ENCODE measurements around the gene KMT5B. TPM values are rescaled to one million over a fixed set of nuclear protein-coding genes. Genes with fewer than 3 reads are reported as not detected.

The KMT5B gene
- total and polyA plus RNA-seq, 10 of the 15 experiments (the other 5 are each of a cell fraction or from before 2014, with no cell fraction given) = 4.7 to 21.8 (median 18.0) TPM

- ChIA-PET CTCF (interaction anchor here (14.0 kb wide), 1 partner anchor 35 kb away, joined by 365 read pairs; no protein-coding TSS in a partner anchor), SMC1A (ENCODE audit: uncharacterized antibody, unreplicated experiment) (no interaction called here), POLR2A (no interaction called here), RAD21 (ENCODE audit: unreplicated experiment) (interaction anchor here (1.3 kb wide), 1 partner anchor 37 kb away, joined by 9 read pairs; no protein-coding TSS in a partner anchor)
- in situ Hi-C loops (cut with MboI) (no loop called here), intact Hi-C loops (cut with micrococcal nuclease; ENCODE audit: unreplicated experiment) (no loop called here)
- no peak overlapping the region for H3K9ac ChIP-seq (ENCODE audit: control insufficient read depth, insufficient read depth, low read length)
- H3K4me1 ChIP-seq (ENCODE audit: control insufficient read depth, insufficient read depth, low read length) = peaks cover 27% of the 10 kb centered on the region
- no peak overlapping the region for H2AFZ ChIP-seq (ENCODE audit: control insufficient read depth, low read depth, low read length)
- H3K4me2 ChIP-seq (ENCODE audit: control insufficient read depth, insufficient read depth) = no peak overlapping the region
- no TSS peak for BruUV-seq (replicated peaks)
- H3K4me3 ChIP-seq = no peak overlapping the region
- WGBS (ENCODE audit: insufficient coverage, insufficient replicate concordance, low lambda C conversion rate, missing lambda C conversion rate) = 99% methylated on average over 8 of the region's 8 CpGs
- FAIRE-seq = no peak
- H3K36me3 ChIP-seq (ENCODE audit: control insufficient read depth in 2 of 2, insufficient read depth in 2 of 2, low read length in 1 of 2) = peaks cover 18 to 30% of the 10 kb centered on the region in 2 experiments; a peak in 3 of 4 replicates
- H3K9me3 ChIP-seq (replicated peaks; ENCODE audit: control insufficient read depth, insufficient read depth, low read length) = no peaks in the 10 kb centered on the region
- no peaks in the 10 kb centered on the region for H3K27me3 ChIP-seq (replicated peaks in 1 of 2; ENCODE audit: control insufficient read depth in 2 of 2, insufficient read depth in 2 of 2, low read length in 1 of 2)
- no peak overlapping the region for H3K27ac ChIP-seq (ENCODE audit: control insufficient read depth, insufficient read depth)
- TF ChIP-seq BCLAF1 (IDR thresholded peaks at IDR 0.05) (no peak), CREB1 (IDR thresholded peaks at IDR 0.05; ENCODE audit: low read depth) (no peak)
- no peaks in the 10 kb centered on the region for H4K20me1 ChIP-seq (ENCODE audit: control insufficient read depth, insufficient read depth)
- no peak for DNase-seq (ENCODE audit: low read depth, low spot score)
- peaks cover 21% of the 10 kb centered on the region for H3K79me2 ChIP-seq (ENCODE audit: control insufficient read depth, insufficient read depth, low read length)
- no peak for ATAC-seq
Measured at GRCh38 chr11:68262544-68262827, 49.4 kb upstream of the KMT5B start.
